GM12878 (cell line): Measurements from ENCODE around the gene CAPN9. TPM values are rescaled to one million over a fixed set of nuclear protein-coding genes. Genes with fewer than 3 reads are reported as not detected.

Experiments used
- ATAC-seq: fragments of 200-7000 bp; cut with Tn5 transposase; 3 replicates; pipeline ENCODE4 v1.9.1; 2020; ENCODE audit warnings: mild to moderate bottlenecking, moderate library complexity
- BruUV-seq: library from RNA; stranded (reverse); fragments of 400-500 nt; replicated peaks from 2 replicates; lab custom pipeline; 2021; lab: Mats Ljungman, UMichigan
- CTCF ChIA-PET: fragments of 300-600 bp; sonication (Branson Sonifier 250); formaldehyde crosslinking; extraction: SDS; loops from one replicate; lab custom pipeline; 2021; ENCODE audit warnings: inconsistent platforms; lab: Yijun Ruan, JAX
- POLR2A ChIA-PET: fragments of 350-600 bp; formaldehyde crosslinking; extraction: SDS; loops from one replicate; lab custom pipeline; 2021; ENCODE audit warnings: inconsistent platforms; lab: Charles Lee
- RAD21 ChIA-PET: fragments of 300-600 bp; sonication (Branson Sonifier 250); formaldehyde crosslinking; loops from one replicate; lab custom pipeline; 2023; ENCODE audit warnings: antibody characterized with exemption; ENCODE audit not compliant: unreplicated experiment; lab: Charles Lee
- SMC1A ChIA-PET: fragments of 300-600 bp; sonication (Branson Sonifier 250); formaldehyde crosslinking; loops from one replicate; lab custom pipeline; 2023; ENCODE audit not compliant: unreplicated experiment, uncharacterized antibody; lab: Charles Lee
- DNase-seq: peaks from one replicate; pipeline ENCODE4 v3.0.0-alpha.2; 2011; ENCODE audit warnings: low read depth, low spot score
- FAIRE-seq: peaks from 3 replicates; lab custom pipeline; 2011; peaks lifted over from hg19 to GRCh38; lab: Jason Lieb, UNC
- H2AFZ ChIP-seq: 2 replicates; pipeline ENCODE4 v1.6.0; 2011; ENCODE audit warnings: low read depth, low read length, control low read depth; ENCODE audit not compliant: control insufficient read depth
- H3K27ac ChIP-seq: 2 replicates; pipeline ENCODE4 v1.5.1; 2011; ENCODE audit warnings: control low read depth; ENCODE audit not compliant: control insufficient read depth, insufficient read depth
- H3K27me3 ChIP-seq, 2 experiments: replicated peaks in 1 of 2; 2 replicates each; pipeline versions ENCODE4 v1.6.0 to v1.6.1; 2011; ENCODE audit warnings: low read length in 1 of 2; ENCODE audit not compliant: control insufficient read depth in 2 of 2, insufficient read depth in 2 of 2
- H3K36me3 ChIP-seq, 2 experiments: 2 replicates each; pipeline ENCODE4 v1.5.1; 2011; ENCODE audit warnings: low read length in 1 of 2; ENCODE audit not compliant: control insufficient read depth in 2 of 2, insufficient read depth in 2 of 2
- H3K4me1 ChIP-seq: 2 replicates; pipeline ENCODE4 v1.6.1; 2011; ENCODE audit warnings: mild to moderate bottlenecking, low read length, moderate library complexity, mixed read lengths; ENCODE audit not compliant: control insufficient read depth, insufficient read depth
- H3K4me2 ChIP-seq: 2 replicates; pipeline ENCODE4 v1.6.0; 2011; ENCODE audit warnings: control low read depth; ENCODE audit not compliant: control insufficient read depth, insufficient read depth
- H3K4me3 ChIP-seq: fragments of 200-600 bp; sonication (generic); 2 replicates; pipeline ENCODE4 v1.5.1; 2016
- H3K79me2 ChIP-seq: 2 replicates; pipeline ENCODE4 v1.6.0; 2011; ENCODE audit warnings: low read length; ENCODE audit not compliant: control insufficient read depth, insufficient read depth
- H3K9ac ChIP-seq: 2 replicates; pipeline ENCODE4 v1.8.0; 2011; ENCODE audit warnings: low read length, control low read depth, mixed read lengths; ENCODE audit not compliant: control insufficient read depth, insufficient read depth
- H3K9me3 ChIP-seq: replicated peaks from 3 replicates; pipeline ENCODE4 v1.5.1; 2011; ENCODE audit warnings: mild to moderate bottlenecking, low read length; ENCODE audit not compliant: control insufficient read depth, insufficient read depth
- H4K20me1 ChIP-seq: 2 replicates; pipeline ENCODE4 v1.6.0; 2011; ENCODE audit not compliant: control insufficient read depth, insufficient read depth
- ATF3 ChIP-seq: IDR thresholded peaks from 2 replicates; pipeline ENCODE4 v1.6.1; 2011; ENCODE audit warnings: low read depth, mild to moderate bottlenecking, low read length, moderate library complexity, borderline replicate concordance; ENCODE audit errors: extremely low read depth
- E2F8 ChIP-seq: fragments of 450-650 bp; IDR thresholded peaks from 2 replicates; pipeline ENCODE4 v1.6.1; 2018; ENCODE audit warnings: mild to moderate bottlenecking, low read depth, moderate library complexity; ENCODE audit not compliant: partially characterized antibody
- ETV6 ChIP-seq, 2 experiments: fragments of 450-650 bp in 1 of 2; IDR thresholded peaks in 1 of 2; conservative IDR thresholded peaks in 1 of 2; 2 replicates each; pipeline ENCODE4 v1.6.1; 2014; ENCODE audit warnings: antibody characterized with exemption in 1 of 2, borderline replicate concordance in 1 of 2, low read depth in 1 of 2, mild to moderate bottlenecking in 1 of 2, moderate library complexity in 1 of 2
- KDM1A ChIP-seq: fragments of 200-600 bp; sonication (generic); IDR thresholded peaks from 2 replicates; pipeline ENCODE4 v1.6.1; 2016; ENCODE audit warnings: borderline replicate concordance
- POLR2AphosphoS5 ChIP-seq: IDR thresholded peaks from 2 replicates; pipeline ENCODE4 v1.6.1; 2011; ENCODE audit warnings: mild to moderate bottlenecking, low read length, inconsistent platforms
- RUNX3 ChIP-seq: IDR thresholded peaks from 2 replicates; pipeline ENCODE4 v1.6.1; 2012; ENCODE audit warnings: low read length, inconsistent platforms
- STAT3 ChIP-seq: IDR thresholded peaks from 2 replicates; pipeline ENCODE4 v1.6.1; 2011; ENCODE audit warnings: low read depth, low read length, improper control_type of control experiment
- ZNF622 ChIP-seq: fragments of 450-650 bp; IDR thresholded peaks from 2 replicates; pipeline ENCODE4 v1.6.1; 2017; ENCODE audit warnings: mild to moderate bottlenecking, inconsistent platforms
- ZSCAN29 ChIP-seq: fragments of 450-650 bp; IDR thresholded peaks from 2 replicates; pipeline ENCODE4 v1.6.1; 2017; ENCODE audit warnings: mild to moderate bottlenecking, moderate library complexity
- WGBS: methylation state at CpG from one replicate; pipeline ENCODE4 v1.1.6; 2016; ENCODE audit warnings: low lambda C conversion rate; ENCODE audit not compliant: insufficient replicate concordance, insufficient coverage; ENCODE audit errors: missing lambda C conversion rate; 5-methylcytosine and 5-hydroxymethylcytosine counted together
- in situ Hi-C: fragments of 300-500 bp; cut with MboI; formaldehyde crosslinking; loops from 9 replicates; pipeline ENCODE4 v1.14.3; 2018; ENCODE audit warnings: mixed read lengths
- intact Hi-C: fragments of 100-400 bp; cut with micrococcal nuclease; formaldehyde crosslinking; loops from one replicate; pipeline ENCODE4 v1.14.2; 2022; ENCODE audit not compliant: unreplicated experiment
- polyA plus RNA-seq, 11 experiments: library from polyadenylated mRNA; depleted of rRNA in 4 of 11; unstranded in 6 of 11; stranded (reverse) in 5 of 11; fragments of >200 nt; fragmentation: Nextera tagmentation in 4 of 11; fragmentation: Illumina TruSeq in 1 of 11; extraction: Ambion mirVana in 4 of 11; extraction: Trizol in 1 of 11; gene quantifications; 1 replicate in 1 of 11; 2 replicates in 10 of 11; pipeline versions ENCODE4 v1.2.1 to v1.2.3, GENCODE V29; 2011 to 2016; ENCODE audit warnings: inconsistent platforms in 2 of 11, missing spikeins in 2 of 11, low read depth in 1 of 11
- total RNA-seq, 4 experiments: library from RNA; depleted of rRNA in 3 of 4; stranded (reverse); fragments of >200 nt in 3 of 4; fragmentation: Illumina TruSeq in 1 of 4; extraction: Trizol in 1 of 4; gene quantifications; 2 replicates each; pipeline versions ENCODE4 v1.2.1 to v1.2.3, GENCODE V29; 2013 to 2021

CAPN9 gene
- total and polyA plus RNA-seq, 10 of the 15 experiments (the other 5 are each of a cell fraction or from before 2014, with no cell fraction given) = not detected

GRCh38 chr1:230737622-230738262 is 9.4 kb upstream of the CAPN9 start:
- H3K4me3 ChIP-seq = no peak overlapping the region
- in situ Hi-C loops (no loop called here), intact Hi-C loops (no loop called here)
- ChIA-PET CTCF (no interaction called here), RAD21 (no interaction called here), POLR2A (no interaction called here), SMC1A (interaction anchor here (0.7 kb wide), 1 partner anchor 1025 kb away, joined by 4 read pairs; no protein-coding TSS in a partner anchor)
- BruUV-seq = no TSS peak
- no peak overlapping the region for H3K9ac ChIP-seq
- DNase-seq (no peak), FAIRE-seq (no peak), ATAC-seq (no peak)
- H3K4me2 ChIP-seq = no peak overlapping the region
- H3K27me3 ChIP-seq = no peaks in the 10 kb centered on the region
- H3K4me1 ChIP-seq = no peaks in the 10 kb centered on the region
- no peak overlapping the region for H3K27ac ChIP-seq
- TF ChIP-seq ETV6 (conservative IDR thresholded peaks at IDR 0.05 in 1 of 2, IDR thresholded peaks at IDR 0.05 in 1 of 2; ENCODE audit: borderline replicate concordance in 1 of 2, low read depth in 1 of 2) = no peak
- TF ChIP-seq STAT3 = no peak
- WGBS = 44% methylated on average over 3 of the region's 3 CpGs
- H3K9me3 ChIP-seq = no peaks in the 10 kb centered on the region
- H4K20me1 ChIP-seq = no peaks in the 10 kb centered on the region
- no peaks in the 10 kb centered on the region for H3K36me3 ChIP-seq
- H2AFZ ChIP-seq = no peak overlapping the region
- no peaks in the 10 kb centered on the region for H3K79me2 ChIP-seq

GRCh38 chr1:230739564-230740290 is 7.5 kb upstream of the CAPN9 start:
- Histone ChIP-seq H3K27me3 (no peaks in the 10 kb centered on the region), H3K9ac (no peak overlapping the region), H3K27ac (no peak overlapping the region), H2AFZ (no peak overlapping the region), H3K36me3 (no peaks in the 10 kb centered on the region), H4K20me1 (no peaks in the 10 kb centered on the region), H3K79me2 (no peaks in the 10 kb centered on the region), H3K4me1 (no peaks in the 10 kb centered on the region)
- SMC1A ChIA-PET = no interaction called here
- POLR2A ChIA-PET = no interaction called here
- 56% methylated on average over 12 of the region's 12 CpGs for WGBS
- FAIRE-seq (no peak), DNase-seq (no peak)
- intact Hi-C loops = no loop called here
- CTCF ChIA-PET = no interaction called here
- TF ChIP-seq ZSCAN29 (no peak), KDM1A (no peak), ZNF622 (no peak), RUNX3 (no peak), ATF3 (no peak), E2F8 (no peak), POLR2AphosphoS5 (no peak)
- TF ChIP-seq, all 136 proteins: peak for 0
- RAD21 ChIA-PET = no interaction called here
- in situ Hi-C loops = no loop called here
- Histone ChIP-seq H3K9me3 (no peaks in the 10 kb centered on the region), H3K4me2 (no peak overlapping the region), H3K4me3 (no peak overlapping the region)
- BruUV-seq = no TSS peak
- no peak for ATAC-seq
